Medulla oblongata (tissue), 1 donor: ENCODE data around the gene SRRT.
A peak's percentile ranks its signal among the peaks of the same experiment; 100 is the strongest.
"Not testable (repeated sequence)": the region's sequence is repeated elsewhere in the genome, so short reads cannot be mapped to it uniquely, and the experiment has no call there.

ENCODE experiments used
- DNase-seq: peaks from one replicate; pipeline ENCODE4 v3.0.0-alpha.2; 2015; ENCODE audit errors: extremely low spot score

SRRT gene

DNA sequence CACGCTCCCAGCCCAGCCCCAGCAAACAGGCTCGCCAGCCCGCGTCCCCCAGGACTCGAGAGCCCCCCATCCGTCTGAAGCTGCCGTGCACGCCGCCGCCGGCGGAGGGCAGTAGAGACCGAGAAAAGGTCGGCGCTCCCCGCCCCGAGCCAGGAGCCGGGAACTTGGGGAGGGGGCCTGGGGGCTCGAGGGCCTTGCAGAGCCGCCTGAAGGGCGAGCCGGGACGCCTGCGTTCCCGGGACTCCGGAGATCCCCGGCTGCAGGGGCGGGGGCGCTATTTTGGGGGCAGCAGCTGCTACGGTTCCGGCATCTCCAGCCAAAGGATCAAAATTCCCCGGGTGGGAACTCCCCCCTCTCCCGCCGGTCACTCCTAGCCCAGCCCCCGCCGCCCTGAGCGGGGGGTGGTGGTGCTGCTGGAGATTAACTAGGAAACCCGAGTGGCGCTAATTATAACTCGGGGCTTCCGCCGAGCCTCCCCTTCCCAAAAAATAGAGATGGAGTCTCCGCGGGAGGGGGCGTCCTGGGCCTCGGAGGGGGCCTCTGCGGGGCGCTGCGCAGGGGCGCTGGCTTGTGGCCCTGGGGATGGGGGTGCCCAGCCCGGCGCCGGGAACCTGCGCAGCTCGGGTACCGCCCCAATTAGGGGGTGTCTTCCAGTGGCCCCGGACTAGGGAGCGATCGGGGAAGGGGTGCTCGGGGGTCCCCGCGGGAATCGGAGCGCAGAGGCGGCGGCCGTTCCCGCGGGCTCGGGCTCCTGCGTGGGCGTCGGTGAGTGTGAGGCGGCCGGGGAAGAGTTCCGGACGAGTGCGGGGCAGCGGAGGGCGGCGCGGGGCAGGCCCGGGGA lies 20.2 kb downstream of the SRRT start:
- DNase-seq: peak; percentile 49

DNA sequence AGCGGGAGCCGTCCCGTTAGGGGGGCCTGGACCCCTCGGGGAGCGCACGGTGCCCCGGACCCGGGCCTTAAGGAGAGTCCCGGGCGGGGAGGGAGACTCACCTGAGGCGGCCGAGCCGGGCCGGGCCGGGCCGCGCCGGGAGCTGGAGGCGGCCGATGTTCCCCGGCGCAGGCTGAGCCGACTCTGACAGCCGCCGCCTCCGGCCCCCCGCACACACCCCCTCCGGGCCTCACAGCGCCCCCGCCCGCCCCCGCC lies 20.7 kb downstream of the SRRT start, which contains the start of gene ACHE:
ACHE (minus strand) TSS at position 188 of the 255 bp plus-strand sequence. CDS start 1,656 bp downstream, outside the sequence.
- peak; percentile 3 for DNase-seq

DNA sequence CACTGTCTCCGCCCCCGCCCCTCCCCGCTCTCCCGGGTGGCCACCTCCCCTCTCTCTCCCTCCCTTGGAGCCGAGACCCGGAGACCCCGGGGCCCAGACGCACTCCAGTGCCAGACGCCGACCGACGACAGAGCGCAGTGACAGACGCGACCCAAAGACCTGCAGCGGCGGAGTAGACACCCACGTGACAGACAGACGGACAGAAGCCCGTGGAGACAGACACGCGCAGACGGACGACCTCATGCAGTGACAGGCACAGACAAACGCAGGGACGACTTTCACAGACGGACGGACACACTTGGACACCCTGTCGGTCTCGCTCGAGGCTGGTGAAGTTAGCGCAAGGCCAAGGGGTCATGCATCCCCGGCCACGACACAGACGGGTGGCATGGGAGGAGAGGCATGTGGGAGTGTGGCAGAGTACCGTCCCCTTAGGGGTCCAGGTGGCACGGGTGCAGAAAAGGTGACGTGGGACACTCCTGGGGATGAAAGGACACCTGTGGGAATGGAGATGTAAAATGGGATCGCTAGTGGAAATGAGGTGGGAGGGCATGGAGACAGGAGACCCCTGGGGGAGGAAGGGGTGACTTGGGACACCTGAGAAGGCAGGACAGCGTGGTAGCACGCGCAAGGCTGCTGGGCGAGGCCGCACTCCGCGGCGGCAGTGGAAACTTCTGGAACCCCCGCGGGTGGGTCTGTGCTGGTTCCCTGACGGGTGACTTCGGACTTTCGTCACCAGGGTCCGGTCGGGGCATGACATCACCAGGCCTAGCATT lies 21.2 kb downstream of the SRRT start:
- DNase-seq: peak; percentile 35

DNA sequence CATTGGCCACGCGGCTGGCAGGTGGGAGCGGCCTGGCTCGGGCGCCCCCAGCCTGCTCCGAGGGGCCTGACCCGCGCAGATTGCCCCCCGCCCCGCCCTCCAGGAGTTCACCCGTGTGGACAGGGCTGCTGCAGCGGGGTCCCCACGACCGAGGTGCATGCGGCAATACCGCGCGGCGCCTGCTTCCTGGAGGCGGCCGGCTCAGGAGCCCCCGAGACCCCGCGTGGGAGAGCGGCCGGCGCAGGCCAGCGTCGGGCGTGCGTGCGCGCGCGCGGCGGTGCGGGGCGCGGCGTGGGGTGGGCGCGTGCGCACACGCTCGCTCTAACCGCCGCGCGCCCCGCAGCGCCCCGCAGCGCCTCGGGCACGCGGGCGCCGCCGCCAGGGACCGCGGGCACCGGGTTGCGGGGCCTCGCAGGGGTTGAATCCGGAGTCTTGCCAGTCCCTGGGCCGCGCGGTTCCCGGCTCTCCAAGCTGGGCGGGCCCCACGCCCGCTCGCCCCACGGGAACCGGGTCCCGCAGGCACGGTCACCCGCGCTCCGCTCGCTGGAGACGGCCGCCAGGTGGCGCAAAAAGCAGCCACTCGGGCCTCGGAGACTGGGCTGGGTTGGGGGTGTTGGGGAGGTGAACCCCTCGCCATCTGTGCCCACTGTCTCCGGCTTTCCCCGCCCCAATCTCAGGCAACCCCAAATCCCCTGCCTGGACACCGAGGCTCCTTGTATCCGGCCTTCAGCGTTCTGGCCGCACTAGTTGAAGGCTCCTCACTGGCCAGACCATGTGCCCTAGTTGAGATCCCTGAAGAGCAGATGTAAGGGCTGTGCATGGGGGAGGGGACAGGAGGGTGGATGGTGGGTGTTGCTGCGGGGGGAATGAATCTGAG lies 22.1 kb downstream of the SRRT start:
- DNase-seq: peak; percentile 60

DNA sequence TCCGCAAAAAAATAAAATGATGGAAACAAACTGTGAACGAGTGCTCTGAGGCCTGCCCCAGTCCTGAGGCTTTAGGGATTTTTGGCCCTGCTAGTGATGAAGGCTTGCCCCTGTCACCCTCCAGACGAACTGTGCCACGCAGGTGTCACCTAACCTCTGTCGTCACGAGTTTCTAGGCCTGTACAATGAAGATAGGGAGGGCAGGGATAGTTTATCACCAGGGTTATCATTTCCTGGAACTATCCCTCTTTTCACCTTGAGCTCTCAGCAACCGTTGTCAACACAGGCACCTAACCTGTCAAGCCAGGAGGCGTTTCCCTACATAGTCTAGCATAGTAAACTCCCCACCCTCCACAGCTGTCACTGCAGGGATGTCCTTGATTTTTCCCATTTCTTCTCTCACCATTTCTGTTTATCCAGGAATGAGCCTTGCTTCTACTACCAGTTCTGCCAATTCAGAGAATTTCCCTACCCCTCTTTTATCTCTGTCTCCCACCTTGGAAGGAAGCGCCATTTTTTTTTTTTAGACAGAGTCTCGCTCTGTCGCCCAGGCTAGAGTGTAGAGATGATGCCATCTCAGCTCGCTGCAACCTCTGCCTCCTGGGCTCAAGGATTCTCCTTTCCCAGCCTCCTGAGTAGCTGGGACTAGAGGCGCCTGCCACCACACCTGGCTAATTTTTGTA lies 23.0 kb downstream of the SRRT start:
- no peak for DNase-seq

- DNase-seq: no peak
Observed at GRCh38 chr7:100899432-100899831, 24.5 kb downstream of the SRRT start.

DNA sequence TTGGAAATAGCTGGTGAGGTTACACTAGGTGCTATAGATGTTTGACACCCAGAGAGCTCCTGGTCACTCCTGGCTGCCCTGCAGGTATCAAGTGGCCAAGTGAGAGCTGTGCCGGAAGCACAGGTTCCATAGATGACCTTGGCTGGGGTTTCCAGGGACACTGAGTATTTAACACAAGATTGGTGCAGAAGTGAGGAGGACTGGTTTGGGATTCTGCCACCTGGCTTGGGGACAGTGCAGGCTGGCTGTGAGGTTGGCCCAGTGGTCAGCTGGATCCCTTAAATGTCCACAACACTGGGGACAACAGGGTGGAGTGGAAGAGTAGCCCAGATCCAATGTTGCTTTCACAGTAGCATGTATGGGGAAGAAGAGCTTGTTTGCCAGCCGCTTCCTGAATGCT lies 26.1 kb downstream of the SRRT start:
- DNase-seq: no peak

DNA sequence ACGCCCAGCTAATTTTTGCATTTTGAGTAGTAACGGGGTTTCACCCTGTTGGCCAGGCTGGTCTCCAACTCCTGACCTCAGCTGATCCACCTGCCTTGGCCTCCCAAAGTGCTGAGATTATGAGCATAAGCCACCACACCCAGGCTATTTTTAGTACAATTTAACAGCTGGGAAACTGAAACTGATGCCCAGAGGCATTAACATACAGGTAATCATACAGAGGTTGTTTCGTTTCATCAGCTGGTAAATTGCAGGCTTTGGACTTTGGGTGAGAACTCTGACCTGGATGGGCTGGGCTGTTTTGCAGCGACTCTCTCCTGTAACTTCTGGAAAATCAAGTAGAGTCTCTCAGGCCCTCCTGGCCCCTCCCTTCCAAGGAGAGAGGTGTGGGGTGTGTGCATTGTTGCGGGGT lies 27.0 kb downstream of the SRRT start:
- DNase-seq: no peak

GRCh38 chr7:100902638-100903037 lies 27.7 kb downstream of the SRRT start:
- no peak for DNase-seq

- no peak for DNase-seq
Observed at GRCh38 chr7:100908512-100908911, 33.6 kb downstream of the SRRT start.

DNA sequence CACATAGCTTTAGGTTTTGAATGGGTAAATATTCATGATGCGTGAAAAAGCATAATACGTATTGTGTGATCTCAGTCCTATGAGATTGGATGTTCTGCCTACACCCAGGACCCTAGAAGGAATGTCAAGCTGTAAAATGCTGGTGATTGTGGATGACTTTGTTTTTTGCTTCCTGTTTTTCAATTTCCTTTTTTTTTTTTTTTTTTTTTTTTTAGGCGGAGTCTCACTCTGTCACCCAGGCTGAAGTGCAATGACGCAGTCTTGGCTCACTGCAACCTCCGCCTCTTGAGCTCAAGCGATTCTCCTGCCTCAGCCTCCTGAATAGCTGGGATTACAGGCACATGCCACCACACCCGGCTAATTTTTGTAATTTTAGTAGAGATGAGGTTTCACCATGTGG lies 35.5 kb downstream of the SRRT start:
- not testable (repeated sequence) for DNase-seq

DNA sequence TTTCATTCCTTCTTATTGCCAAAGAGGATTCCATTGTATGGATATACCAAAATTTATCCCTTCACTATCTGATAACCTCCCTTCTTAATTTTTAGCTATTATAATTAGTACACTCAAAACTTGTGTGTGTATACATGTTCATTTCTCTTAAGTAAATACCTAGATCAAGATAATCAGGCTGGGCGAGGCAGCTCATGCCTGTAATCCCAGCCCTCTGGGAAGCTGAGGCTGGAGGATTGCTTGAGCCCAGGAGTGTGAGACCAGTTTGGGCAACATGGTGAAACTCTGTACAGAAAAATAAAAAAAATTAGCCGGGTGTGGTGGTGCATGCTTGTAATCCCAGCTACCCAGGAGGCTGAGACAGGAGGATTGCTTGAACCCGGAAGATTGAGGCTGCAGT lies 36.6 kb downstream of the SRRT start:
- no peak for DNase-seq

DNA sequence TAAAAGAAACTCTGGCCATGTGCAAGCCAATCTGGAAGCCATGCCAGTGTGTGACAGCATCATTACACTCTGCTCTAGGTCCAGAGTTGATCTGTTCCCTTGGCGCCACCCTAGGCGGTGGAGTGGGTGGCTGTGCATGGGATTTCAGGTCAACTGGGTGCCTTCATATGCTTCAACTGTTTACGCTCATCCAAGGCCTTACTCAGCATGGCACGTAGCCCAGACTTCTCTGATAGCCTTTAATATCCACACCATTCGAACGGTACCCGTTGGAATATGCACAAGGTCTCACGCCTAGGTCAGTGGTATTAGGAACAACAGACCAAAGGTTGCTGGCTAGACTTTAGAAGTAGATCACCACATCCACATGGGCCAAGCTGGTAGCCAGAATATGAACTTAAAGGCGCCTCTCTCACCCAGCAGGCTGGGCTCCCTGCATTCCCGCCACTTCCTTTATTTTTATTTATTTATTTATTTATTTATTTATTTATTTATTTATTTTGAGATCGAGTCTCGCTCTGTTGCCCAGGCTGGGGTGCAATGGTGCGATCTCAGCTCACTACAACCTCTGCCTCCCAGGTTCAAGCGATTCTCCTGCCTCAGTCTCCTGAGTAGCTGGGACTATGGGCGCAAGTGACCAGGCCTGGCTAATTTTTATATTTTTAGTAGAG lies 39.4 kb downstream of the SRRT start:
- no peak for DNase-seq

DNA sequence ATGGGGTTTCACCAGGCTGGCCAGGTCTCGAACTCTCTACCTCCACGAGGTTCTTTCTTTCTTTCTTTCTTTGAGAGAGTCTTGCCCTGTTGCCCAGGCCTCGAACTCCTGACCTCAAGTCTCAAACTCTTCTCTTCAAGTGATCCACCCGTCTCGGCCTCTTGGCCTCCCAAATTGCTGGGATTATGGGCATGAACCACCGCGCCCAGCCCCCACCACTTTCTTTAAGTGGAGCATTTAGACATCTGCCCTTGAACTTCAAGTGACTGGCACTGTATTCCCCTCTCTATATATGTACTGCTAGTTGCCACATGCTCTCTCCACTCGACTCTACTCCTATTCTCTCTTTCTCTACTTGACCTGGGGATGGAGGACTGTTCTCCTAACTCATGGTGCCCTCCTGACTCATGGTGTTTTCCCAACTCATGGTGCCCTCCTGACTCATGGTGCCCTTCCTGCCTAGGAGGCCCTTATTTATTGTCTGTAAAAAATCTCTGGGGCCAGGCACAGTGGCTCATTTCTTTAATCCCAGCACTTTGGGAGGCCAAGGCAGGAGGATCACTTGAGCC lies 40.1 kb downstream of the SRRT start:
- no peak for DNase-seq

DNA sequence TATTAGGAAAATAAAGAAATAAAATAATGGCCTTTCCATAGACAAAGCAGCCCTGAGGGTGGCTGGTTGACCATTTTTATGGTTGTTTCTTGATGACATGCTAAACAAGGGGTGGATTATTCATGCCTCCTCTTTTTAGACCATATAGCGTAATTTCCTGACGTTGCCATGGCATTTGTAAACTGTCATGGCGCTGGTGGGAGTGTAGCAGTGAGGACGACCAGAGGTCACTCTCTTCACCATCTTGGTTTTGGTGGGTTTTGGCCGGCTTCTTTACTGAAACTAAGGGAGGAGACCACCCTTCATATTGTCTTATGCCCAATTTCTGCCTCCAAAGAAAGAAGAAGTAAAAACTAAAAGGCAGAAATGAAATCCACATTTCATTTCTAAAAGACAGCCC lies 44.4 kb downstream of the SRRT start:
- DNase-seq: not testable (repeated sequence)

GRCh38 chr7:100919779-100920437 lies 45.0 kb downstream of the SRRT start:
- not testable (repeated sequence) for DNase-seq

GRCh38 chr7:100921039-100921438 lies 46.1 kb downstream of the SRRT start:
- no peak for DNase-seq

DNA sequence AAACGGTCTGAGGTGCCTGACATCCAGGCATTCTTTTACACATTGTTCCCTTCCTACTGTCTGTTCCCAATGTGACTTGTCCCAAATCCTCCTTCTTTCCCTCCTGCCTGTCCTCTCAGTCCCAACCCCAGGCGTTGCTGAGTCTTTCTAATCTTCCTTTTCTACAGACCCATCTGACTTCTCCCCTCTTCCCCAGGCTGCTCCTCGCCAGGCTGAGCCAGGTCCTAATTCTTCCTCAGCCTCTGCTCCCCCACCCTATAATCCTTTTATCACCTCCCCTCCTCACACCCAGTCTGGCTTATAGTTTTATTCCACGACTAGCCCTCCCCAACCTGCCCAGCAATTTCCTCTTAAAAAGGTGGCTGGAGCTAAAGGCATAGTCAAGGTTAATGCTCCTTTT lies 48.7 kb downstream of the SRRT start:
- DNase-seq: not testable (repeated sequence)

- no peak for DNase-seq
Observed at GRCh38 chr7:100929808-100930174, 54.9 kb downstream of the SRRT start.

DNA sequence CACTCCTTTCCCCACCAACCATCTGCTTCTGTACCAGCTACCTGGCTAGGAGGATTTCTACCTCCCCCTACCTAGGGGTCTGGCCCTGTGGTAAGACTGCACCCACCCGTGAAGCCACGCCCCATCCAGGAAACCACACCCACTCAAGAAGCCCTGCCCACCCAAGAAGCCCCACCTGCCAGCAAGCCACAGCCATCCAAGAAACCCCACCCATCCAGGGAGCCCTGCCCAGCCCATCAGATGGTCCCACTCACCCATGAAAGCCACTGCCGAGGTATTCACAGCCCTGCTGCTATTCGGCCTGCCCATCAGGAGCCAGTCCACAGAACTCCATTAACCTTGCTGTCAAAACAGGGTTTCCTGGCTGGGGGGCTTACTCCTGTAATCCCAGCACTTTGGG lies 58.8 kb downstream of the SRRT start:
- DNase-seq: no peak
